Liver (tissue), 3 donors: ENCODE data around the gene TARM1.

Experiments
- ATF3 ChIP-seq: IDR thresholded peaks from 2 replicates; pipeline ENCODE4 v1.6.1; 2016; ENCODE audit warnings: antibody characterized with exemption
- GABPA ChIP-seq, 2 donors: IDR thresholded peaks in 1 of 2; conservative IDR thresholded peaks in 1 of 2; 2 replicates each; pipeline ENCODE4 v1.6.1; 2016; ENCODE audit warnings: antibody characterized with exemption in 2 of 2, mild to moderate bottlenecking in 1 of 2, moderate library complexity in 1 of 2
- HNF4A ChIP-seq, 2 donors: conservative IDR thresholded peaks; 2 replicates each; pipeline ENCODE4 v1.6.1; 2016; ENCODE audit warnings: antibody characterized with exemption in 2 of 2, mild to moderate bottlenecking in 2 of 2
- JUND ChIP-seq, 2 donors: IDR thresholded peaks; 2 replicates each; pipeline ENCODE4 v1.6.1; 2016; ENCODE audit warnings: antibody characterized with exemption in 2 of 2
- MAX ChIP-seq: IDR thresholded peaks from 2 replicates; pipeline ENCODE4 v1.6.1; 2016; ENCODE audit warnings: antibody characterized with exemption
- RAD21 ChIP-seq, 2 donors: IDR thresholded peaks; 2 replicates each; pipeline ENCODE4 v1.6.1; 2016; ENCODE audit warnings: antibody characterized with exemption in 2 of 2, mild to moderate bottlenecking in 2 of 2
- TAF1 ChIP-seq: conservative IDR thresholded peaks from 2 replicates; pipeline ENCODE4 v1.6.1; 2016; ENCODE audit warnings: antibody characterized with exemption, mild to moderate bottlenecking
- YY1 ChIP-seq: IDR thresholded peaks from 2 replicates; pipeline ENCODE4 v1.6.1; 2016; ENCODE audit warnings: antibody characterized with exemption, mild to moderate bottlenecking
- TF ChIP-seq, protein P1 (sequence below): fragments of 150-350 bp; IDR thresholded peaks from 2 replicates; pipeline ENCODE4 v1.5.1; 2017; ENCODE audit warnings: improper control_type of control experiment, low read depth, low read length; ENCODE audit not compliant: missing input control
- TF ChIP-seq, protein P2 (sequence below): IDR thresholded peaks from 2 replicates; pipeline ENCODE4 v1.6.1; 2016; ENCODE audit warnings: antibody characterized with exemption, mild to moderate bottlenecking
- TF ChIP-seq, protein P3 (sequence below): IDR thresholded peaks from 2 replicates; pipeline ENCODE4 v1.6.1; 2016; ENCODE audit warnings: antibody characterized with exemption
- donor health status: healthy.
- donor health status: healthy.

GRCh38 chr19:54045771-54046170 is 35.4 kb downstream of the TARM1 start:
- TF ChIP-seq, protein P1, sequence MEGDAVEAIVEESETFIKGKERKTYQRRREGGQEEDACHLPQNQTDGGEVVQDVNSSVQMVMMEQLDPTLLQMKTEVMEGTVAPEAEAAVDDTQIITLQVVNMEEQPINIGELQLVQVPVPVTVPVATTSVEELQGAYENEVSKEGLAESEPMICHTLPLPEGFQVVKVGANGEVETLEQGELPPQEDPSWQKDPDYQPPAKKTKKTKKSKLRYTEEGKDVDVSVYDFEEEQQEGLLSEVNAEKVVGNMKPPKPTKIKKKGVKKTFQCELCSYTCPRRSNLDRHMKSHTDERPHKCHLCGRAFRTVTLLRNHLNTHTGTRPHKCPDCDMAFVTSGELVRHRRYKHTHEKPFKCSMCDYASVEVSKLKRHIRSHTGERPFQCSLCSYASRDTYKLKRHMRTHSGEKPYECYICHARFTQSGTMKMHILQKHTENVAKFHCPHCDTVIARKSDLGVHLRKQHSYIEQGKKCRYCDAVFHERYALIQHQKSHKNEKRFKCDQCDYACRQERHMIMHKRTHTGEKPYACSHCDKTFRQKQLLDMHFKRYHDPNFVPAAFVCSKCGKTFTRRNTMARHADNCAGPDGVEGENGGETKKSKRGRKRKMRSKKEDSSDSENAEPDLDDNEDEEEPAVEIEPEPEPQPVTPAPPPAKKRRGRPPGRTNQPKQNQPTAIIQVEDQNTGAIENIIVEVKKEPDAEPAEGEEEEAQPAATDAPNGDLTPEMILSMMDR = no peak
- TF ChIP-seq, protein P2, sequence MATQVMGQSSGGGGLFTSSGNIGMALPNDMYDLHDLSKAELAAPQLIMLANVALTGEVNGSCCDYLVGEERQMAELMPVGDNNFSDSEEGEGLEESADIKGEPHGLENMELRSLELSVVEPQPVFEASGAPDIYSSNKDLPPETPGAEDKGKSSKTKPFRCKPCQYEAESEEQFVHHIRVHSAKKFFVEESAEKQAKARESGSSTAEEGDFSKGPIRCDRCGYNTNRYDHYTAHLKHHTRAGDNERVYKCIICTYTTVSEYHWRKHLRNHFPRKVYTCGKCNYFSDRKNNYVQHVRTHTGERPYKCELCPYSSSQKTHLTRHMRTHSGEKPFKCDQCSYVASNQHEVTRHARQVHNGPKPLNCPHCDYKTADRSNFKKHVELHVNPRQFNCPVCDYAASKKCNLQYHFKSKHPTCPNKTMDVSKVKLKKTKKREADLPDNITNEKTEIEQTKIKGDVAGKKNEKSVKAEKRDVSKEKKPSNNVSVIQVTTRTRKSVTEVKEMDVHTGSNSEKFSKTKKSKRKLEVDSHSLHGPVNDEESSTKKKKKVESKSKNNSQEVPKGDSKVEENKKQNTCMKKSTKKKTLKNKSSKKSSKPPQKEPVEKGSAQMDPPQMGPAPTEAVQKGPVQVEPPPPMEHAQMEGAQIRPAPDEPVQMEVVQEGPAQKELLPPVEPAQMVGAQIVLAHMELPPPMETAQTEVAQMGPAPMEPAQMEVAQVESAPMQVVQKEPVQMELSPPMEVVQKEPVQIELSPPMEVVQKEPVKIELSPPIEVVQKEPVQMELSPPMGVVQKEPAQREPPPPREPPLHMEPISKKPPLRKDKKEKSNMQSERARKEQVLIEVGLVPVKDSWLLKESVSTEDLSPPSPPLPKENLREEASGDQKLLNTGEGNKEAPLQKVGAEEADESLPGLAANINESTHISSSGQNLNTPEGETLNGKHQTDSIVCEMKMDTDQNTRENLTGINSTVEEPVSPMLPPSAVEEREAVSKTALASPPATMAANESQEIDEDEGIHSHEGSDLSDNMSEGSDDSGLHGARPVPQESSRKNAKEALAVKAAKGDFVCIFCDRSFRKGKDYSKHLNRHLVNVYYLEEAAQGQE = no peak
- TF ChIP-seq, protein P3, sequence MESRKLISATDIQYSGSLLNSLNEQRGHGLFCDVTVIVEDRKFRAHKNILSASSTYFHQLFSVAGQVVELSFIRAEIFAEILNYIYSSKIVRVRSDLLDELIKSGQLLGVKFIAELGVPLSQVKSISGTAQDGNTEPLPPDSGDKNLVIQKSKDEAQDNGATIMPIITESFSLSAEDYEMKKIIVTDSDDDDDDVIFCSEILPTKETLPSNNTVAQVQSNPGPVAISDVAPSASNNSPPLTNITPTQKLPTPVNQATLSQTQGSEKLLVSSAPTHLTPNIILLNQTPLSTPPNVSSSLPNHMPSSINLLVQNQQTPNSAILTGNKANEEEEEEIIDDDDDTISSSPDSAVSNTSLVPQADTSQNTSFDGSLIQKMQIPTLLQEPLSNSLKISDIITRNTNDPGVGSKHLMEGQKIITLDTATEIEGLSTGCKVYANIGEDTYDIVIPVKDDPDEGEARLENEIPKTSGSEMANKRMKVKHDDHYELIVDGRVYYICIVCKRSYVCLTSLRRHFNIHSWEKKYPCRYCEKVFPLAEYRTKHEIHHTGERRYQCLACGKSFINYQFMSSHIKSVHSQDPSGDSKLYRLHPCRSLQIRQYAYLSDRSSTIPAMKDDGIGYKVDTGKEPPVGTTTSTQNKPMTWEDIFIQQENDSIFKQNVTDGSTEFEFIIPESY = no peak
- no peak for TF ChIP-seq RAD21 (IDR thresholded peaks at IDR 0.05)
- no peak for TF ChIP-seq GABPA (IDR thresholded peaks at IDR 0.05 in 1 of 2, conservative IDR thresholded peaks at IDR 0.05 in 1 of 2)
- TF ChIP-seq JUND (IDR thresholded peaks at IDR 0.05) = no peak
- TF ChIP-seq MAX = no peak
- no peak for TF ChIP-seq YY1
- TF ChIP-seq TAF1 = no peak
- no peak for TF ChIP-seq ATF3
- TF ChIP-seq HNF4A (conservative IDR thresholded peaks at IDR 0.05) = no peak
